H1 (cell line): Measurements from ENCODE around the gene SH3D19. TPM values are rescaled to one million over a fixed set of nuclear protein-coding genes. Genes with fewer than 3 reads are reported as not detected.

Experiments used
- BACH1 ChIP-seq: IDR thresholded peaks from 2 replicates; pipeline ENCODE4 v1.6.1; 2012; ENCODE audit warnings: low read length, improper control_type of control experiment
- CBX5 ChIP-seq: fragments of 300-800, 300-1000 bp; sonication (generic); IDR thresholded peaks from 2 replicates; pipeline ENCODE4 v1.7.1; 2016; ENCODE audit warnings: antibody characterized with exemption, low read length, low read depth
- CHD7 ChIP-seq: fragments of 300-600 bp; sonication (generic); IDR thresholded peaks from 2 replicates; pipeline ENCODE4 v1.7.1; 2012; ENCODE audit warnings: low read length, moderate library complexity, mild to moderate bottlenecking, inconsistent platforms; ENCODE audit not compliant: insufficient replicate concordance
- SIX5 ChIP-seq: IDR thresholded peaks from 2 replicates; pipeline ENCODE4 v1.6.1; 2011; ENCODE audit warnings: mild to moderate bottlenecking, low read depth, low read length
- SRF ChIP-seq: IDR thresholded peaks from 2 replicates; pipeline ENCODE4 v1.6.1; 2011; ENCODE audit warnings: mild to moderate bottlenecking, low read depth, low read length, moderate library complexity
- polyA plus RNA-seq, 7 experiments: library from polyadenylated mRNA; depleted of rRNA in 3 of 7; stranded (reverse) in 5 of 7; unstranded in 2 of 7; fragments of >200 nt in 5 of 7; fragments of 200-250 nt in 2 of 7; gene quantifications; 1 replicate in 5 of 7; 2 replicates in 1 of 7; 4 replicates in 1 of 7; pipeline versions ENCODE4 v1.2.1 to v1.2.3, GENCODE V29; 2011 to 2013; ENCODE audit warnings: missing spikeins in 2 of 7, mixed read lengths in 2 of 7
- total RNA-seq: library from RNA; stranded (reverse); fragmentation: NEBNext Ultra II Directional; extraction: Animal tissue kit (Norgen Biotek cat#: 25700); gene quantifications from 2 replicates; pipeline ENCODE4 v1.2.1, GENCODE V29; 2021

Gene SH3D19
- total and polyA plus RNA-seq, 2 of the 8 experiments (the other 6 are each of a cell fraction or from before 2014, with no cell fraction given), result 11.7 to 51.3 TPM

DNA sequence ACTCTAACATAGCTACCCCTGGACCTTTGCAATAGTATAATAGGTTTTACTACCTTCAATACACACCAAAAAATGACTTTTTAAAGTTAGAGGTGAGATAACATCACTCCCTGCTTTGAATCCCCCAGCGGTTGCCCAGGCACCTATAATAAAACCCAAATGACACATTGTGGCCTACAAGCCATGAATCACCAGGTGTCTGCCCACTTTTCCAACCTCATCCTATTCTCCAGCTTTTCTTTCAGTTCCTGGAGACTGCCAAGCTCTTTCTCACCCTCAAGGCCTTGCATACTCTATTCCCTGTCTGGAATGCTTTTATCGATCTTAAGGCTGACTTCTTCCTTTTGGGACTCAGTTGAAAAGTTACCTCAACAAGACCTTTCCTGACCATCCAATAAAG, 64.9 kb downstream of the SH3D19 start (continued):
- no peak for TF ChIP-seq CHD7
- TF ChIP-seq SRF, result no peak
- TF ChIP-seq SIX5, result no peak
- TF ChIP-seq BACH1, result no peak
- no peak for TF ChIP-seq CBX5
